ENCODE results near the gene JMJD8.

DNA sequence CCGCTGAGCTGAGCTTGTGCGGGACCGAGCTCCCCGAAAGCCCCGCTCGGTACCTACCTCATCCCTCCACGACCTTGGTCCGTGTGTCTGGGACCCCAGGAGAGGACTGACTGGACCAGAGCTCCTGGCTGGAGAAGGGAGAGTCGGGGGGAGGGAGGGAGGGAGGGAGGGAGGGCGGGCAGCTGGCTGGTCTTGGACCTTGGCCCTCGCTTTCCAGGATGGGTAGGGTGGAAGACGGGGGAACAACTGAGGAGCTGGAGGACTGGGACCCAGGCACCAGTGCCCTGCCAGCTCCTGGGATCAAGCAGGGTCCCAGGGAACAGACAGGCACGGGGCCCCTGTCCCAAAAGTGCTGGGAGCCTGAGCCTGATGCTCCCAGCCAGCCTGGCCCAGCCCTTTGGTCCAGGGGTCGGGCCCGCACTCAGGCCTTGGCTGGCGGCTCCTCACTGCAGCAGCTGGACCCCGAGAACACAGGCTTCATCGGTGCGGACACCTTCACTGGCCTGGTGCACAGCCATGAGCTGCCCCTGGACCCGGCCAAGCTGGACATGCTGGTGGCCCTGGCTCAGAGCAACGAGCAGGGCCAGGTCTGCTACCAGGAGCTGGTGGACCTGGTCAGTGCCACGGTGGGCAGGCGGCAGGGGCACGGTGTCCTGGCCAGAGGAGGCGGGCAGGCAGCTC, 8.1 kb downstream of the JMJD8 start:
- TF ChIP-seq, protein P1, sequence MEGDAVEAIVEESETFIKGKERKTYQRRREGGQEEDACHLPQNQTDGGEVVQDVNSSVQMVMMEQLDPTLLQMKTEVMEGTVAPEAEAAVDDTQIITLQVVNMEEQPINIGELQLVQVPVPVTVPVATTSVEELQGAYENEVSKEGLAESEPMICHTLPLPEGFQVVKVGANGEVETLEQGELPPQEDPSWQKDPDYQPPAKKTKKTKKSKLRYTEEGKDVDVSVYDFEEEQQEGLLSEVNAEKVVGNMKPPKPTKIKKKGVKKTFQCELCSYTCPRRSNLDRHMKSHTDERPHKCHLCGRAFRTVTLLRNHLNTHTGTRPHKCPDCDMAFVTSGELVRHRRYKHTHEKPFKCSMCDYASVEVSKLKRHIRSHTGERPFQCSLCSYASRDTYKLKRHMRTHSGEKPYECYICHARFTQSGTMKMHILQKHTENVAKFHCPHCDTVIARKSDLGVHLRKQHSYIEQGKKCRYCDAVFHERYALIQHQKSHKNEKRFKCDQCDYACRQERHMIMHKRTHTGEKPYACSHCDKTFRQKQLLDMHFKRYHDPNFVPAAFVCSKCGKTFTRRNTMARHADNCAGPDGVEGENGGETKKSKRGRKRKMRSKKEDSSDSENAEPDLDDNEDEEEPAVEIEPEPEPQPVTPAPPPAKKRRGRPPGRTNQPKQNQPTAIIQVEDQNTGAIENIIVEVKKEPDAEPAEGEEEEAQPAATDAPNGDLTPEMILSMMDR (IDR thresholded peaks at IDR 0.05), result no peak
- TF ChIP-seq POLR2A (IDR thresholded peaks at IDR 0.05), result no peak

Measured in thyroid gland (tissue), 4 donors.